Tibial nerve (tissue), 4 donors: ENCODE results near the gene PACSIN1.

Experiments
- EP300 ChIP-seq, 2 donors: sonication (generic); formaldehyde crosslinking; IDR thresholded peaks; one replicate each; pipeline ENCODE4 v1.6.1; 2017; ENCODE audit warnings: antibody characterized with exemption in 2 of 2, mild to moderate bottlenecking in 1 of 2
- POLR2A ChIP-seq, 2 donors: fragments of 450-650 bp; IDR thresholded peaks; one replicate each; pipeline ENCODE4 v1.6.1; 2017; ENCODE audit warnings: antibody characterized with exemption in 2 of 2, mild to moderate bottlenecking in 2 of 2, moderate library complexity in 2 of 2
- TF ChIP-seq, protein P1 (sequence below), 5 experiments: fragments of 200-600 bp in 3 of 5; fragments of 450-650 bp in 2 of 5; sonication (generic) in 3 of 5; IDR thresholded peaks; one replicate each; pipeline ENCODE4 v1.5.1; 2016 to 2019; ENCODE audit warnings: antibody characterized with exemption in 5 of 5, mild to moderate bottlenecking in 3 of 5, moderate library complexity in 2 of 5

DNA sequence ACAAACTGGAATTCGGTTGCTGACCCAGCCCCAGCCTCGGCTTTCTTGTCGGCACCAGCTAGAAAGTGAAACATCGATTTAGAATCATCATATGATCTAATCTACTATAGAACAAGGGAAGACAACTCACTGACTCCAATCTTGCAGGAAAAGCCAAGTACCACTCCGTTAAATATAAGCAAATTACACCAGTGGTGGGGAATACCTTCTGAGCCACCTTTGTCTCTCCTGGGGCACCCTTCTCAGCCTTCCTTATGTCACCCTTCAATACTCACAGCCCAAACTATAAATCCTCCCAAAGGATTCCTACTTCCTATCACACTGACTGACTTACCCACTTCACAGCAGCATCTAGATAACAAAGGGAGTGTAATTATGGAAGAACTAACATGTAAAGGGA, 47.5 kb upstream of the PACSIN1 start:
- TF ChIP-seq EP300 (IDR thresholded peaks at IDR 0.05) (no peak), POLR2A (IDR thresholded peaks at IDR 0.05) (no peak)
- TF ChIP-seq, protein P1, sequence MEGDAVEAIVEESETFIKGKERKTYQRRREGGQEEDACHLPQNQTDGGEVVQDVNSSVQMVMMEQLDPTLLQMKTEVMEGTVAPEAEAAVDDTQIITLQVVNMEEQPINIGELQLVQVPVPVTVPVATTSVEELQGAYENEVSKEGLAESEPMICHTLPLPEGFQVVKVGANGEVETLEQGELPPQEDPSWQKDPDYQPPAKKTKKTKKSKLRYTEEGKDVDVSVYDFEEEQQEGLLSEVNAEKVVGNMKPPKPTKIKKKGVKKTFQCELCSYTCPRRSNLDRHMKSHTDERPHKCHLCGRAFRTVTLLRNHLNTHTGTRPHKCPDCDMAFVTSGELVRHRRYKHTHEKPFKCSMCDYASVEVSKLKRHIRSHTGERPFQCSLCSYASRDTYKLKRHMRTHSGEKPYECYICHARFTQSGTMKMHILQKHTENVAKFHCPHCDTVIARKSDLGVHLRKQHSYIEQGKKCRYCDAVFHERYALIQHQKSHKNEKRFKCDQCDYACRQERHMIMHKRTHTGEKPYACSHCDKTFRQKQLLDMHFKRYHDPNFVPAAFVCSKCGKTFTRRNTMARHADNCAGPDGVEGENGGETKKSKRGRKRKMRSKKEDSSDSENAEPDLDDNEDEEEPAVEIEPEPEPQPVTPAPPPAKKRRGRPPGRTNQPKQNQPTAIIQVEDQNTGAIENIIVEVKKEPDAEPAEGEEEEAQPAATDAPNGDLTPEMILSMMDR (IDR thresholded peaks at IDR 0.05), result no peak
